GM21825 (cell line): ENCODE measurements around the gene HMHB1.
A peak's percentile ranks its signal among the peaks of the same experiment; 100 is the strongest.

Experiments
- ATAC-seq: cut with Tn5 transposase; IDR thresholded peaks from one replicate; pipeline ENCODE4 v1.9.1; 2021; ENCODE audit warnings: mild to moderate bottlenecking, moderate library complexity; ENCODE audit not compliant: unreplicated experiment

HMHB1 gene

GRCh38 chr5:143812085-143812705 lies at the start of gene HMHB1:
Gene HMHB1, plus strand, starts transcription at chr5:143812161.
- ATAC-seq = no peak

- no peak for ATAC-seq
These were observed 49.2 kb upstream of the HMHB1 start for GRCh38 chr5:143762636-143763220.

GRCh38 chr5:143767162-143767561 lies 44.8 kb upstream of the HMHB1 start:
- ATAC-seq = no peak

GRCh38 chr5:143769026-143769786 lies 42.8 kb upstream of the HMHB1 start:
- ATAC-seq = no peak

- ATAC-seq = no peak
These were observed 41.5 kb upstream of the HMHB1 start for GRCh38 chr5:143770450-143770849.

GRCh38 chr5:143771189-143771588 lies 40.8 kb upstream of the HMHB1 start:
- no peak for ATAC-seq

- ATAC-seq = no peak
These were observed 40.4 kb upstream of the HMHB1 start for GRCh38 chr5:143771602-143772001.

GRCh38 chr5:143772621-143773020 lies 39.3 kb upstream of the HMHB1 start:
- ATAC-seq = no peak

- ATAC-seq = no peak
These were observed 36.7 kb upstream of the HMHB1 start for GRCh38 chr5:143775258-143775657.

GRCh38 chr5:143776951-143777350 lies 35.0 kb upstream of the HMHB1 start:
- ATAC-seq = no peak

GRCh38 chr5:143779506-143779905 lies 32.5 kb upstream of the HMHB1 start:
- no peak for ATAC-seq

GRCh38 chr5:143781993-143782520 lies 29.9 kb upstream of the HMHB1 start:
- ATAC-seq = no peak

GRCh38 chr5:143782588-143783386 lies 29.2 kb upstream of the HMHB1 start:
- ATAC-seq = no peak

GRCh38 chr5:143788401-143788800 lies 23.6 kb upstream of the HMHB1 start:
- no peak for ATAC-seq

GRCh38 chr5:143790457-143791112 lies 21.4 kb upstream of the HMHB1 start:
- no peak for ATAC-seq

GRCh38 chr5:143791848-143792731 lies 19.9 kb upstream of the HMHB1 start:
- peak; percentile 65 for ATAC-seq

GRCh38 chr5:143793249-143793648 lies 18.7 kb upstream of the HMHB1 start:
- ATAC-seq = no peak

- ATAC-seq = no peak
These were observed 15.8 kb upstream of the HMHB1 start for GRCh38 chr5:143796125-143796524.

- no peak for ATAC-seq
These were observed 15.2 kb upstream of the HMHB1 start for GRCh38 chr5:143796753-143797152.

GRCh38 chr5:143800715-143801114 lies 11.2 kb upstream of the HMHB1 start:
- ATAC-seq = no peak
